ENCODE measurements around the gene CHMP4B. TPM values are rescaled to one million over a fixed set of nuclear protein-coding genes. Genes with fewer than 3 reads are reported as not detected.
A peak's percentile ranks its signal among the peaks of the same experiment; 100 is the strongest.

The CHMP4B gene
- total RNA-seq, 1 experiment from 2014 or later = 87.5 TPM

GRCh38 chr20:33863440-33864323 is 52.5 kb downstream of the CHMP4B start:
- intact Hi-C loops (cut with micrococcal nuclease; ENCODE audit: unreplicated experiment) = loop anchor here (5.0 kb wide), 1 partner anchor 219 kb away; no protein-coding TSS in a partner anchor
- POLR2A ChIA-PET = interaction anchor here (1.1 kb wide), 1 partner anchor 249 kb away, joined by 4 read pairs; the partner anchor contains the start of gene EIF2S2

More at GRCh38 chr20:33863440-33864323, 52.5 kb downstream of the CHMP4B start:
- Histone ChIP-seq H3K9me3 (ENCODE audit: control insufficient read depth, insufficient read depth, low read depth, low read length) (no peaks in the 10 kb centered on the region), H3K4me1 (ENCODE audit: control insufficient read depth, insufficient read depth, low read length) (peaks cover 22% of the 10 kb centered on the region), H3K4me3 (ENCODE audit: low read depth in 2 of 2, low read length in 2 of 2) (no peak overlapping the region), H3K27ac (ENCODE audit: low read length) (peak overlapping the region; percentile 3; the same call in 1 of the 2 replicates), H3K27me3 (ENCODE audit: control insufficient read depth, insufficient read depth, low read length) (no peaks in the 10 kb centered on the region), H3K36me3 (ENCODE audit: control insufficient read depth, insufficient read depth, low read length) (no peaks in the 10 kb centered on the region)
- BruUV-seq (replicated peaks) = no TSS peak
- DNase-seq (ENCODE audit: low read depth, low spot score) (no peak), ATAC-seq (no peak)
- no peak for TF ChIP-seq POLR2AphosphoS5 (IDR thresholded peaks at IDR 0.05; ENCODE audit: low read depth, low read length)
- TF ChIP-seq REST (IDR thresholded peaks at IDR 0.05; ENCODE audit: insufficient read depth in 1 of 2, low read depth in 2 of 2, low read length in 1 of 2) = no peak
- no peak for TF ChIP-seq SIN3A (IDR thresholded peaks at IDR 0.05; ENCODE audit: borderline replicate concordance, insufficient read depth, low read depth, low read length)
- no peak for TF ChIP-seq CTCF (IDR thresholded peaks at IDR 0.05)
- no peak for TF ChIP-seq TCF7L2 (IDR thresholded peaks at IDR 0.05; ENCODE audit: low read depth, low read length)
- in situ Hi-C loops (cut with HindIII; ENCODE audit: low pct_unique_long_range_greater_than_20kb, low sequenced_read_pairs) = no loop called here
- CTCF ChIA-PET = interaction anchor here (0.6 to 1.6 kb wide), 5 partner anchors 51 to 249 kb away, joined by 3 to 7 read pairs (median 3); no protein-coding TSS in a partner anchor
